RWPE2 (cell line): ENCODE results near the gene MAEA.

Experiments
- ATAC-seq: fragments of 200-7000 bp; cut with Tn5 transposase; 3 replicates; pipeline ENCODE4 v1.9.1; 2021; ENCODE audit warnings: low read depth
- DNase-seq: peaks from one replicate; pipeline ENCODE4 v3.0.0-alpha.2; 2020; ENCODE audit warnings: low spot score
- H3K27ac ChIP-seq: fragments of 450-650 bp; 2 replicates; pipeline ENCODE4 v1.5.1; 2017; ENCODE audit warnings: mild to moderate bottlenecking; ENCODE audit not compliant: poor library complexity, severe bottlenecking
- H3K27me3 ChIP-seq: fragments of 250-450 bp; sonication (Bioruptor Pico); 2 replicates; pipeline ENCODE4 v1.5.1; 2021; ENCODE audit warnings: mild to moderate bottlenecking, moderate library complexity; ENCODE audit not compliant: insufficient read depth, poor library complexity, severe bottlenecking
- H3K36me3 ChIP-seq: fragments of 250-450 bp; sonication (Bioruptor Pico); 2 replicates; pipeline ENCODE4 v1.5.1; 2020; ENCODE audit warnings: low read depth, mild to moderate bottlenecking, moderate library complexity
- H3K4me1 ChIP-seq: fragments of 250-450 bp; sonication (Bioruptor Pico); 2 replicates; pipeline ENCODE4 v1.5.1; 2021; ENCODE audit warnings: mild to moderate bottlenecking, moderate library complexity; ENCODE audit not compliant: insufficient read depth, poor library complexity, severe bottlenecking
- H3K4me3 ChIP-seq: fragments of 250-450 bp; sonication (Bioruptor Pico); 2 replicates; pipeline ENCODE4 v1.5.1; 2021; ENCODE audit warnings: mild to moderate bottlenecking, moderate library complexity; ENCODE audit not compliant: severe bottlenecking
- H3K9me3 ChIP-seq: fragments of 250-450 bp; sonication (Bioruptor Pico); 2 replicates; pipeline ENCODE4 v1.5.1; 2021; ENCODE audit warnings: mild to moderate bottlenecking, moderate library complexity; ENCODE audit not compliant: severe bottlenecking
- TF ChIP-seq, protein P1 (sequence below): fragments of 450-650 bp; IDR thresholded peaks from one replicate; pipeline ENCODE4 v1.5.1; 2017; ENCODE audit warnings: mild to moderate bottlenecking, moderate library complexity; ENCODE audit not compliant: poor library complexity, severe bottlenecking

MAEA gene

DNA sequence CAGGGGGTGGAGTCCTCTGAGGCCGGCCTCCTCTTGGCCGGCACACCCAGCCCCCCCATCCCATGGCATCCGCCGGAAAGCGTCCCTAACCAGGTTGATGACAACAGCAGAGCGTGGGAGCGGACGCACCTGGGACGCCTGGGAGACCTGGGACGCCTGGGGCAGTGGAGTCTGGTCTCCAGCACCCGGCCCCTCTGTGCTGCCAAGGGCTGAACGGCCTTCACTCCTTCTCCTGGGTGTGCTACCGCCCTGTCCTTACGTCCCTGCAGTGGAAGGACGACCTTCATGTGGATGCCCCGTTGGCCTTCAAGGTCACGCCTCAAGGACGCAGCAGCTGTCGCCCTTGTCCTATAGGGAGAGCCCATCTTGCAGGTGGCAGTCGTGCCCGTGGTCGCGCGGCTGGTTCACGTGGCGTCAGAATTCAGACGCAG is 89.7 kb downstream of the MAEA start:
- Histone ChIP-seq H3K36me3 (0 out of 2 replicates have a peak, but pooled peaks cover 4% of the 10 kb centered on the region), H3K9me3 (no peaks in the 10 kb centered on the region), H3K27ac (no peak overlapping the region), H3K4me1 (no peaks in the 10 kb centered on the region), H3K27me3 (no peaks in the 10 kb centered on the region), H3K4me3 (no peak overlapping the region)
- TF ChIP-seq, protein P1, sequence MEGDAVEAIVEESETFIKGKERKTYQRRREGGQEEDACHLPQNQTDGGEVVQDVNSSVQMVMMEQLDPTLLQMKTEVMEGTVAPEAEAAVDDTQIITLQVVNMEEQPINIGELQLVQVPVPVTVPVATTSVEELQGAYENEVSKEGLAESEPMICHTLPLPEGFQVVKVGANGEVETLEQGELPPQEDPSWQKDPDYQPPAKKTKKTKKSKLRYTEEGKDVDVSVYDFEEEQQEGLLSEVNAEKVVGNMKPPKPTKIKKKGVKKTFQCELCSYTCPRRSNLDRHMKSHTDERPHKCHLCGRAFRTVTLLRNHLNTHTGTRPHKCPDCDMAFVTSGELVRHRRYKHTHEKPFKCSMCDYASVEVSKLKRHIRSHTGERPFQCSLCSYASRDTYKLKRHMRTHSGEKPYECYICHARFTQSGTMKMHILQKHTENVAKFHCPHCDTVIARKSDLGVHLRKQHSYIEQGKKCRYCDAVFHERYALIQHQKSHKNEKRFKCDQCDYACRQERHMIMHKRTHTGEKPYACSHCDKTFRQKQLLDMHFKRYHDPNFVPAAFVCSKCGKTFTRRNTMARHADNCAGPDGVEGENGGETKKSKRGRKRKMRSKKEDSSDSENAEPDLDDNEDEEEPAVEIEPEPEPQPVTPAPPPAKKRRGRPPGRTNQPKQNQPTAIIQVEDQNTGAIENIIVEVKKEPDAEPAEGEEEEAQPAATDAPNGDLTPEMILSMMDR = no peak
- DNase-seq = no peak
- no peak for ATAC-seq

DNA sequence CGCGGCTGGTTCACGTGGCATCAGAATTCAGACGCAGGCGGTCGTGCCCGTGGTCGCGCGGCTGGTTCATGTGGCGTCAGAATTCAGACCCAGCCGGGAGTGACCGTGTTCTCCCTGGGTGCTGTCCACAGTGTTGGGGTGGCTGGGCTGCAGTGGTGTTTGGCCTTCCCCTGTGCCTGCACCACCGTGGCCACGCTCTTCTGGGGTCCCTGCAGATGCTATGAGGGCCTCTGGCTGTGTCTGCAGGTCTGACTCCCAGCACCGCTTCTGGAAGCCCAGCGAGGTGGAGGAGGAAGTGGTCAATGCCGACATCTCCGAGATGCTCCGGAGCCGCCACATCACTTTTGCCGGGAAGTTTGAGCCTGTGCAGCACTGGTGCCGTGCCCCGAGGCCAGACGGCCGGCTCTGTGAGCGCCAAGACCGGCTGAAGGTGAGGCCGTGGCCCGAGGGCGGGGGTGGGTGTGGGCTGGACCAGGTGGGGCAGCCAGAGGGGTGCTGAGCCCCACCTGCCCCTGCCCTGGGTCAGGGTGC is 90.2 kb downstream of the MAEA start:
- Histone ChIP-seq H3K27me3 (no peaks in the 10 kb centered on the region), H3K27ac (no peak overlapping the region), H3K4me1 (no peaks in the 10 kb centered on the region), H3K36me3 (0 out of 2 replicates have a peak, but pooled peaks cover 4% of the 10 kb centered on the region), H3K4me3 (no peak overlapping the region), H3K9me3 (no peaks in the 10 kb centered on the region)
- ATAC-seq (no peak), DNase-seq (no peak)
- TF ChIP-seq, protein P1 = no peak

DNA sequence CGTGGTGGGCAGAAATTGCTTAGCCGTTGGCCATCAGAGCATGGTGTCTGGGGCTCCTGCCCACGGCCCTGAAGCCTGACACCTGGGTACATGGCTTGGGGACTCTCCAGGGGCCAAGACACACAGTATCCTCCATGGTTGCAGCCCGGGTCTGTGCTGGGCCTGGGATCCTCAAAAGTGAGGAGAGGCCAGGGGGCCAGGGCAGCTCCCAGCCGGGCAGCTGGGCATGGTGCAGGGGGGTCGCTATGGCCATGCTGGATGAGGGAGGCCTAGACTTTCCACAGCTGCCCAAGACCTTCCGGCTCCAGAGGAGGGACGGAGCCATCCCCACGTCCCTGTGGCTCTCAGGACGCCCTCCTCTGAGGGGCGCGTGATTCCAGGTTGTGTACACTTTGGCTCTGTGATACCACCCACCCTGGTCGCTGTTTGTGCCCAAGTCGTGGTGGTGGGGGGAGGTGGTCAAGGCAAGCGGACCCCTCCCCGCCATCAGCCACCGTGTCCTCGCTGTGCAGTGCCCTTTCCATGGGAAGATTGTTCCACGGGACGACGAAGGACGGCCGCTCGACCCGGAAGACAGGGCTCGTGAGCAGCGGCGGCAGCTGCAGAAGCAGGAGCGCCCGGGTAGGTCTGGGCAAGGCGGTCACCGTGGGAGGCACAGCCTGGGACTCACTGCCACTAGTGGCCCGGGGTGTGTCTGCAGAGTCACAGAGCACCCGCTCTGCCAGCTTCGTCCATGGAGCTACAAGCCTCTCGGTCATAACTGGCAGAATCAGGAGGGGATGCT is 90.9 kb downstream of the MAEA start:
- no peak overlapping the region for H3K4me3 ChIP-seq
- TF ChIP-seq, protein P1 = no peak
- H3K27ac ChIP-seq = no peak overlapping the region
- peak; percentile 61 for DNase-seq
- 0 out of 2 replicates have a peak, but pooled peaks cover 4% of the 10 kb centered on the region for H3K36me3 ChIP-seq
- no peaks in the 10 kb centered on the region for H3K27me3 ChIP-seq
- H3K4me1 ChIP-seq = no peaks in the 10 kb centered on the region
- H3K9me3 ChIP-seq = no peaks in the 10 kb centered on the region
- no peak for ATAC-seq

DNA sequence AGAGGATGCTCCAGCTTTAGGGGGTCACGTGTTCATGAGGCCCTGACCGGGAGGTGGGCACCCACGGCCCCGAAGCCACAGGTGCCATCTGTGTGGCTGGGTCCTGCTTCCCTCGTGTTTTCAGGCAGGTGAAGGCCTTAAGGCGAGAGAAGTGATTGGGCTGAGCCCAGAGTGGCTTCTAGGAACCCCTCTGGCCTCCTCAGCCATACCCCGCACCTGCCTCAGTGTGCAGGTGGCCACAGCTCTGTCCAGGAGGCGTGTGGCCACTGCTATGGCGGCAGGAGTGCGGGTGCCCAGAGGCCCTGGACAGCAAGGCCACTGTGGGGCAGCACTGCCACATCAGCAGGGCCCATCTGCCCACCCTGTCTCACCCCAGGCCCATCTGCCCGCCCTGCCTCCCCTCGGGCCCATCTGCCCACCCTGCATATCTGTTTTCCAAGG is 91.5 kb downstream of the MAEA start:
- TF ChIP-seq, protein P1 = no peak
- Histone ChIP-seq H3K4me1 (no peaks in the 10 kb centered on the region), H3K4me3 (no peak overlapping the region), H3K9me3 (no peaks in the 10 kb centered on the region), H3K27me3 (no peaks in the 10 kb centered on the region), H3K27ac (no peak overlapping the region), H3K36me3 (peaks cover 3% of the 10 kb centered on the region; the same call in 1 of the 2 replicates)
- peak; percentile 41 for DNase-seq
- ATAC-seq = no peak
